Motor neuron (in vitro differentiated cells): ENCODE measurements around the gene UCKL1. TPM values are rescaled to one million over a fixed set of nuclear protein-coding genes. Genes with fewer than 3 reads are reported as not detected.
A peak's percentile ranks its signal among the peaks of the same experiment; 100 is the strongest.

Experiments used
- ATAC-seq, 8 experiments: fragments of 200-7000 bp; cut with Tn5 transposase; replicated peaks in 6 of 8; 2 replicates each; pipeline ENCODE4 v1.8.0; 2021; ENCODE audit warnings: mild to moderate bottlenecking in 8 of 8, moderate library complexity in 8 of 8
- H3K27ac ChIP-seq, 2 donors: fragments of 250-450 bp; sonication (Bioruptor Pico); 2 replicates each; pipeline ENCODE4 v1.9.0; 2021; ENCODE audit warnings: antibody characterized with exemption in 2 of 2, mild to moderate bottlenecking in 2 of 2, moderate library complexity in 1 of 2
- H3K4me1 ChIP-seq, 2 donors: fragments of 250-450 bp; sonication (Bioruptor Pico); replicated peaks in 1 of 2; 2 replicates each; pipeline ENCODE4 v1.6.1; 2021; ENCODE audit warnings: antibody characterized with exemption in 2 of 2, mild to moderate bottlenecking in 2 of 2, moderate library complexity in 1 of 2
- H3K4me3 ChIP-seq, 5 donors: fragments of 250-450 bp; sonication (Bioruptor Pico); 2 replicates each; pipeline ENCODE4 v1.9.0; 2021; ENCODE audit warnings: antibody characterized with exemption in 5 of 5, mild to moderate bottlenecking in 5 of 5, moderate library complexity in 4 of 5
- WGBS, 10 experiments: fragments of 450-650 bp; shearing (Covaris generic); methylation state at CpG; one replicate each; pipeline ENCODE4 v1.0.0; 2022; 5-methylcytosine and 5-hydroxymethylcytosine counted together
- in situ Hi-C, 9 experiments: fragments of 400-800 bp; cut with MboI; loops; one replicate each; pipeline ENCODE4 v1.15.0; 2021; ENCODE audit warnings: low sequenced_read_pairs in 9 of 9, low pct_unique_long_range_greater_than_20kb in 2 of 9; ENCODE audit not compliant: unreplicated experiment in 9 of 9
- total RNA-seq, 8 experiments: library from RNA; unstranded; fragments of 300-600 nt; gene quantifications; 2 replicates each; pipeline versions ENCODE4 v1.2.3 to v1.2.4, GENCODE V29; 2022

UCKL1 gene
- total RNA-seq, 8 experiments from 2014 or later: 15.5 to 59.3 (median 24.6) TPM

GRCh38 chr20:63969838-63970713, 13.9 kb upstream of the UCKL1 start, which contains the start of gene ZNF512B:
Gene ZNF512B, minus strand, starts transcription at chr20:63969930. Its CDS starts 1,980 bp downstream, at chr20:63967950.
- WGBS, 10 experiments: 15% methylated on average over 4 of the region's 73 CpGs; no CpG with 5 or more reads in 9 of the 10 experiments
- Histone ChIP-seq H3K4me1 (peaks cover 17 to 18% of the 10 kb centered on the region in 2 donors), H3K4me3 (peak within 1 kb of the TSS; percentile 58 to 98 (median 93)), H3K27ac (peak within 1 kb of the TSS; percentile 52 to 76)
- in situ Hi-C loops: no loop called here
- peak; percentile 22 to 61 (median 46) for ATAC-seq

- Histone ChIP-seq H3K4me1 (peaks cover 17 to 18% of the 10 kb centered on the region in 2 donors), H3K27ac (peak overlapping the region; percentile 48 to 76), H3K4me3 (peak overlapping the region; percentile 58 to 98 (median 93))
- in situ Hi-C loops: no loop called here
- ATAC-seq: peak in 7 of 8 experiments; percentile 3 to 27 (median 5)
- WGBS, 10 experiments: 0% methylated on average over 10 of the region's 70 CpGs; no CpG with 5 or more reads in 9 of the 10 experiments
Measured at GRCh38 chr20:63968928-63969760, 12.9 kb upstream of the UCKL1 start.

GRCh38 chr20:63968136-63968927, 12.1 kb upstream of the UCKL1 start:
- peaks cover 13 to 14% of the 10 kb centered on the region in 2 donors for H3K4me1 ChIP-seq
- 90 to 100% (median 98%) methylated on average over 1 to 6 of the region's 14 CpGs; no CpG with 5 or more reads in 6 of the 10 experiments for WGBS, 10 experiments
- in situ Hi-C loops: no loop called here
- no peak overlapping the region for H3K27ac ChIP-seq
- no peak for ATAC-seq
- H3K4me3 ChIP-seq: peak overlapping the region; percentile 58 to 98 (median 93)

- ATAC-seq: no peak
- 73 to 100% (median 95%) methylated on average over 1 to 8 of the region's 28 CpGs; no CpG with 5 or more reads in 5 of the 10 experiments for WGBS, 10 experiments
- no peak overlapping the region for H3K27ac ChIP-seq
- in situ Hi-C loops: no loop called here
- no peak overlapping the region for H3K4me3 ChIP-seq
- peaks cover 12 to 13% of the 10 kb centered on the region in 2 donors for H3K4me1 ChIP-seq
Measured at GRCh38 chr20:63967330-63968135, 11.3 kb upstream of the UCKL1 start.

- in situ Hi-C loops: no loop called here
- no peak overlapping the region for H3K27ac ChIP-seq
- no peak for ATAC-seq
- no peak overlapping the region for H3K4me3 ChIP-seq
- WGBS, 10 experiments: 100% methylated on average over 1 of the region's 13 CpGs; no CpG with 5 or more reads in 9 of the 10 experiments
- peaks cover 12 to 13% of the 10 kb centered on the region in 2 donors for H3K4me1 ChIP-seq
Measured at GRCh38 chr20:63966944-63967322, 10.7 kb upstream of the UCKL1 start.

GRCh38 chr20:63966172-63966943, 10.1 kb upstream of the UCKL1 start:
- no peak overlapping the region for H3K27ac ChIP-seq
- WGBS, 10 experiments: 100% methylated on average over 1 to 2 of the region's 27 CpGs; no CpG with 5 or more reads in 7 of the 10 experiments
- no peak for ATAC-seq
- H3K4me3 ChIP-seq: no peak overlapping the region
- peaks cover 12 to 13% of the 10 kb centered on the region in 2 donors for H3K4me1 ChIP-seq
- in situ Hi-C loops: no loop called here

GRCh38 chr20:63964412-63964811, 8.2 kb upstream of the UCKL1 start:
- no peak for ATAC-seq
- in situ Hi-C loops: no loop called here
- WGBS, 10 experiments: 91 to 100% (median 100%) methylated on average over 1 to 4 of the region's 16 CpGs; no CpG with 5 or more reads in 6 of the 10 experiments
- Histone ChIP-seq H3K4me3 (no peak overlapping the region), H3K27ac (no peak overlapping the region), H3K4me1 (peaks cover 7 to 8% of the 10 kb centered on the region in 2 donors)

- no peak for ATAC-seq
- WGBS, 10 experiments: 20 to 100% (median 84%) methylated on average over 1 to 5 of the region's 16 CpGs; no CpG with 5 or more reads in 6 of the 10 experiments
- Histone ChIP-seq H3K4me1 (peaks cover 6 to 8% of the 10 kb centered on the region in 2 donors), H3K4me3 (no peak overlapping the region), H3K27ac (no peak overlapping the region)
- in situ Hi-C loops: no loop called here
Measured at GRCh38 chr20:63963784-63964301, 7.6 kb upstream of the UCKL1 start.

GRCh38 chr20:63963348-63963741, 7.1 kb upstream of the UCKL1 start:
- ATAC-seq: peak in 2 of 8 experiments; percentile 1 to 11
- Histone ChIP-seq H3K4me1 (peaks cover under 1 to 3% of the 10 kb centered on the region in 2 donors), H3K27ac (no peak overlapping the region), H3K4me3 (no peak overlapping the region)
- in situ Hi-C loops: no loop called here
- 83% methylated on average over 7 of the region's 27 CpGs; no CpG with 5 or more reads in 9 of the 10 experiments for WGBS, 10 experiments

GRCh38 chr20:63962426-63963347, 6.5 kb upstream of the UCKL1 start:
- Histone ChIP-seq H3K27ac (no peak overlapping the region), H3K4me3 (no peak overlapping the region), H3K4me1 (peaks cover 0 to 4% of the 10 kb centered on the region in 2 donors)
- WGBS, 10 experiments: 80 to 100% (median 94%) methylated on average over 1 to 29 of the region's 61 CpGs; no CpG with 5 or more reads in 6 of the 10 experiments
- ATAC-seq: peak in 3 of 8 experiments; percentile 5 to 11 (median 8)
- in situ Hi-C loops: no loop called here
